SK-N-SH (cell line): ENCODE measurements around the gene PRDM7. TPM values are rescaled to one million over a fixed set of nuclear protein-coding genes. Genes with fewer than 3 reads are reported as not detected.
"Not testable (repeated sequence)": the region's sequence is repeated elsewhere in the genome, so short reads cannot be mapped to it uniquely, and the experiment has no call there.

Experiments used
- CTCF ChIA-PET: fragments of 300-600, 350-600 bp; formaldehyde crosslinking; extraction: SDS; loops from one replicate; lab custom pipeline; 2021; lab: Yijun Ruan, JAX
- POLR2A ChIA-PET: fragments of 350-600 bp; sonication (Branson Sonifier 250); formaldehyde crosslinking; extraction: SDS; loops from one replicate; lab custom pipeline; 2020; ENCODE audit warnings: antibody characterized with exemption, inconsistent platforms; lab: Yijun Ruan, JAX
- DNase-seq: peaks from one replicate; pipeline ENCODE4 v3.0.0; 2012
- H2AFZ ChIP-seq: fragments of 200-600 bp; sonication (generic); 2 replicates; pipeline ENCODE4 v1.8.1; 2016; ENCODE audit warnings: antibody characterized with exemption, mild to moderate bottlenecking, low read depth
- H3F3A ChIP-seq: fragments of 200-600 bp; sonication (generic); replicated peaks from 2 replicates; pipeline ENCODE3; 2016; ENCODE audit warnings: antibody characterized with exemption, mild to moderate bottlenecking; ENCODE audit not compliant: insufficient read depth
- H3K27ac ChIP-seq, 2 experiments: fragments of 200-500 bp in 1 of 2; fragments of 200-600 bp in 1 of 2; sonication (Bioruptor generic) in 1 of 2; sonication (generic), shearing (Covaris generic) in 1 of 2; 2 replicates each; pipeline versions ENCODE4 v1.5.1 to v1.6.1; 2014 to 2016; ENCODE audit warnings: low read depth in 2 of 2, inconsistent platforms in 1 of 2, low read length in 1 of 2, mild to moderate bottlenecking in 1 of 2, mixed read lengths in 1 of 2
- H3K27me3 ChIP-seq: fragments of 200-600 bp; sonication (generic), shearing (Covaris generic); 2 replicates; pipeline ENCODE4 v1.6.1; 2016; ENCODE audit warnings: mixed run types; ENCODE audit not compliant: insufficient read depth
- H3K36me3 ChIP-seq, 2 experiments: fragments of 200-500 bp in 1 of 2; fragments of 200-600 bp in 1 of 2; sonication (Bioruptor generic) in 1 of 2; sonication (generic) in 1 of 2; replicated peaks in 1 of 2; 2 replicates each; pipeline versions ENCODE3 to v1.5.1; 2014 to 2016; ENCODE audit warnings: low read length in 1 of 2, mild to moderate bottlenecking in 1 of 2; ENCODE audit not compliant: insufficient read depth in 2 of 2, control insufficient read depth in 1 of 2
- H3K4me1 ChIP-seq, 2 experiments: fragments of 200-500 bp in 1 of 2; fragments of 200-600 bp in 1 of 2; sonication (Bioruptor generic) in 1 of 2; sonication (generic), shearing (Covaris generic) in 1 of 2; 2 replicates each; pipeline versions ENCODE4 v1.5.1 to v1.6.1; 2014 to 2016; ENCODE audit warnings: low read depth in 1 of 2, low read length in 1 of 2, mixed run types in 1 of 2; ENCODE audit not compliant: insufficient read depth in 2 of 2, control insufficient read depth in 1 of 2
- H3K4me2 ChIP-seq: fragments of 200-600 bp; sonication (generic), shearing (Covaris generic); 2 replicates; pipeline ENCODE4 v1.6.1; 2017; ENCODE audit warnings: mixed run types
- H3K4me3 ChIP-seq, 2 experiments: fragments of 200-500 bp in 1 of 2; fragments of 200-600 bp in 1 of 2; sonication (Bioruptor generic) in 1 of 2; sonication (generic), shearing (Covaris generic) in 1 of 2; 2 replicates each; pipeline versions ENCODE4 v1.5.1 to v1.8.1; 2014 to 2016; ENCODE audit warnings: low read depth in 2 of 2, inconsistent platforms in 1 of 2, low read length in 1 of 2, mild to moderate bottlenecking in 1 of 2, mixed read lengths in 1 of 2, moderate library complexity in 1 of 2
- H3K79me2 ChIP-seq: fragments of 200-600 bp; sonication (generic); 2 replicates; pipeline ENCODE4 v1.8.1; 2017; ENCODE audit warnings: mild to moderate bottlenecking; ENCODE audit not compliant: insufficient read depth
- H3K9ac ChIP-seq: fragments of 200-600 bp; sonication (generic); 2 replicates; pipeline ENCODE4 v1.6.1; 2017; ENCODE audit warnings: mixed run types
- H3K9me2 ChIP-seq: fragments of 200-600 bp; sonication (generic); 2 replicates; pipeline ENCODE4 v1.6.1; 2017; ENCODE audit warnings: mixed run types
- H3K9me3 ChIP-seq: fragments of 200-600 bp; sonication (generic); 2 replicates; pipeline ENCODE4 v1.6.1; 2017; ENCODE audit warnings: mixed run types, mild to moderate bottlenecking, moderate library complexity
- H4K20me1 ChIP-seq: fragments of 200-600 bp; sonication (generic); 2 replicates; pipeline ENCODE4 v1.6.1; 2017; ENCODE audit warnings: mild to moderate bottlenecking, mixed run types; ENCODE audit not compliant: insufficient read depth
- ELF1 ChIP-seq: IDR thresholded peaks from 2 replicates; pipeline ENCODE4 v1.4.0; 2012
- FOXJ3 ChIP-seq: sonication (generic); formaldehyde crosslinking; IDR thresholded peaks from 2 replicates; pipeline ENCODE4 v1.5.1; 2020; ENCODE audit warnings: mild to moderate bottlenecking, missing genetic modification reagents
- MXI1 ChIP-seq: IDR thresholded peaks from 2 replicates; pipeline ENCODE4 v1.6.1; 2012; ENCODE audit warnings: mild to moderate bottlenecking, low read depth, low read length, improper control_type of control experiment
- PBX3 ChIP-seq: IDR thresholded peaks from 2 replicates; pipeline ENCODE4; 2012
- RXRA ChIP-seq: IDR thresholded peaks from 2 replicates; pipeline ENCODE4 v1.4.0; 2012; ENCODE audit warnings: low read depth, mild to moderate bottlenecking, borderline replicate concordance
- SMC3 ChIP-seq: IDR thresholded peaks from 2 replicates; pipeline ENCODE4 v1.6.1; 2012; ENCODE audit warnings: low read depth, low read length, improper control_type of control experiment
- TCF12 ChIP-seq: IDR thresholded peaks from 2 replicates; pipeline ENCODE4 v1.4.0; 2012
- YY1 ChIP-seq: IDR thresholded peaks from 2 replicates; pipeline ENCODE4 v1.4.0; 2012; ENCODE audit warnings: low read depth, mild to moderate bottlenecking
- WGBS: methylation state at CpG from one replicate; pipeline ENCODE4 v1.1.6; 2017; ENCODE audit warnings: low lambda C conversion rate; 5-methylcytosine and 5-hydroxymethylcytosine counted together
- polyA plus RNA-seq, 3 experiments: library from polyadenylated mRNA; depleted of rRNA; stranded (reverse); fragments of >200 nt; gene quantifications; 2 replicates each; pipeline ENCODE4 v1.2.3, GENCODE V29; 2012
- TF ChIP-seq, protein P1 (sequence below): fragments of 150-350 bp; IDR thresholded peaks from 2 replicates; pipeline ENCODE4 v1.6.1; 2016; ENCODE audit warnings: mild to moderate bottlenecking, low read depth, low read length

PRDM7 gene
- polyA plus RNA-seq, 1 of the 3 experiments (the other 2 are of a cell fraction), result not detected

GRCh38 chr16:90077240-90077756, at the start of gene PRDM7 (continued):
- no peak for TF ChIP-seq RXRA
- peak; percentile 99 for TF ChIP-seq PBX3
- no peak for TF ChIP-seq YY1
- no peak for TF ChIP-seq TCF12
- no peak for TF ChIP-seq FOXJ3 (CRISPR knock-in tag)
- TF ChIP-seq MXI1, result 0 out of 2 replicates have a peak, but pooled peaks have one; percentile 12
- no peak for TF ChIP-seq ELF1
- TF ChIP-seq SMC3, result no peak
- TF ChIP-seq, protein P1, sequence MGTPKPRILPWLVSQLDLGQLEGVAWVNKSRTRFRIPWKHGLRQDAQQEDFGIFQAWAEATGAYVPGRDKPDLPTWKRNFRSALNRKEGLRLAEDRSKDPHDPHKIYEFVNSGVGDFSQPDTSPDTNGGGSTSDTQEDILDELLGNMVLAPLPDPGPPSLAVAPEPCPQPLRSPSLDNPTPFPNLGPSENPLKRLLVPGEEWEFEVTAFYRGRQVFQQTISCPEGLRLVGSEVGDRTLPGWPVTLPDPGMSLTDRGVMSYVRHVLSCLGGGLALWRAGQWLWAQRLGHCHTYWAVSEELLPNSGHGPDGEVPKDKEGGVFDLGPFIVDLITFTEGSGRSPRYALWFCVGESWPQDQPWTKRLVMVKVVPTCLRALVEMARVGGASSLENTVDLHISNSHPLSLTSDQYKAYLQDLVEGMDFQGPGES, result peak; percentile 68

DNA sequence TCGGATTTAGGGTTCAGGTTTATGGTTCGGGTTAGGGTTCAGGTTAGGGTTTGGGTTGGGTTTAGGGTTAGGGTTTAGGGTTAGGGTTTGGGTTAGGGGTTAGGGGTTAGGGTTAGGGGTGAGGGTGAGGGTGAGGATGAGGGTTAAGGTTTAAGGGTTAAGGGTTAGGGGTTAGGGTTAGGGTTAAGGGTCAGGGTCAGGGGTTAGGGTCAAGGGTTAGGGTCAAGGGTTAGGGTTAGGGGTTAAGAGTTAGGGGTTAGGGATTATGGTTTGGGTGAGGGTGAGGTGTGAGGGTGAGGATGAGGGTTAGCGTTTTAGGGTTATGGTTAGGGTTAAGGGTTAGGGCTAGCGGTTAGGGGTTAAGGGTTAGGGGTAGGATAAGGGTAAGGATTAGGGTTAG, 44.7 kb upstream of the PRDM7 start:
- H3K36me3 ChIP-seq, H3K9me2 ChIP-seq, H3K27me3 ChIP-seq, DNase-seq, POLR2A ChIA-PET, H3F3A ChIP-seq, H3K4me1 ChIP-seq, H3K9me3 ChIP-seq, H4K20me1 ChIP-seq, H3K27ac ChIP-seq, H2AFZ ChIP-seq, H3K79me2 ChIP-seq, H3K9ac ChIP-seq, H3K4me3 ChIP-seq, CTCF ChIA-PET, H3K4me2 ChIP-seq: not testable (repeated sequence)
- 72% methylated on average over 2 of the region's 4 CpGs for WGBS

GRCh38 chr16:90107617-90108016, 30.5 kb upstream of the PRDM7 start:
- CTCF ChIA-PET, H3K9me2 ChIP-seq, H3K4me2 ChIP-seq, H3K79me2 ChIP-seq, POLR2A ChIA-PET, H3K9me3 ChIP-seq, H3K4me3 ChIP-seq, DNase-seq, H3K27ac ChIP-seq, H3K27me3 ChIP-seq, H2AFZ ChIP-seq, H3K36me3 ChIP-seq, H3K4me1 ChIP-seq, H3F3A ChIP-seq, H4K20me1 ChIP-seq, H3K9ac ChIP-seq: not testable (repeated sequence)
- WGBS, result no CpG with 5 or more reads among the region's 6 CpGs

DNA sequence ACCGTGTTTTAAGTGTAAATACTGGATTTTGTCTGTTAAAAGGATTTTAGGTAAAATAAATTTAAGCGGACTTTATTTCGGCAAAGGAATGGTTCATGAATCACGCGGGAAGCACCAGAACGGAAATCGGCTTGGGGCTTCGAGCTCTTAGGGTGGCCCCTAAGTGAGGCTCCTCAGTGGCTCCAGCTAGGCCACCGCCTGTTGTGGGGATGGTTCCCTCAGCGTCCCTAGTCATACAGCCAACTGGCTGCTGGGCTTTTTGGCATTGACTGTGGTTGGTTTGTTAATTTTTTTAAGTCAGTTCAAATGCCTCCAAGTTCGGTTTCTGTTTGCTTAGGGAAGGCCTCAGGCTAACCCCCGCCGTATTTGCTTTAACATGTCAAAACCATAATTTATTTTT, 29.9 kb upstream of the PRDM7 start:
- H3K9me3 ChIP-seq, H3K36me3 ChIP-seq, H3K4me2 ChIP-seq, H3K27ac ChIP-seq, DNase-seq, H3K27me3 ChIP-seq, CTCF ChIA-PET, H3F3A ChIP-seq, H3K79me2 ChIP-seq, H3K9ac ChIP-seq, POLR2A ChIA-PET, H3K9me2 ChIP-seq, H4K20me1 ChIP-seq, H3K4me3 ChIP-seq, H3K4me1 ChIP-seq, H2AFZ ChIP-seq: not testable (repeated sequence)
- 82% methylated on average over 8 of the region's 13 CpGs for WGBS

GRCh38 chr16:90106271-90106670, 29.1 kb upstream of the PRDM7 start:
- H3K4me1 ChIP-seq, H3K4me3 ChIP-seq, H3K79me2 ChIP-seq, CTCF ChIA-PET, H3K27me3 ChIP-seq, DNase-seq, H3K4me2 ChIP-seq, H3K9me3 ChIP-seq, H3K9ac ChIP-seq, H3K36me3 ChIP-seq, H3K9me2 ChIP-seq, H4K20me1 ChIP-seq, H3K27ac ChIP-seq, POLR2A ChIA-PET, H3F3A ChIP-seq, H2AFZ ChIP-seq: not testable (repeated sequence)
- WGBS, result no CpG with 5 or more reads among the region's 32 CpGs

GRCh38 chr16:90104725-90105124, 27.6 kb upstream of the PRDM7 start:
- H3K4me3 ChIP-seq, H3K36me3 ChIP-seq, H3F3A ChIP-seq, H4K20me1 ChIP-seq, DNase-seq, H3K79me2 ChIP-seq, POLR2A ChIA-PET, H3K27me3 ChIP-seq, H3K9me2 ChIP-seq, H2AFZ ChIP-seq, H3K27ac ChIP-seq, H3K9ac ChIP-seq, H3K4me1 ChIP-seq, CTCF ChIA-PET, H3K4me2 ChIP-seq, H3K9me3 ChIP-seq: not testable (repeated sequence)
- WGBS, result 79% methylated on average over 6 of the region's 13 CpGs
